ENCODE results near the gene ZNF155.

The ZNF155 gene

GRCh38 chr19:43983912-43984686, at the start of gene ZNF155:
ZNF155 (plus strand) TSS chr19:43984188; CDS start chr19:43988544, 4,356 bp downstream.
- Histone ChIP-seq H3K9me3 (ENCODE audit: insufficient read depth, low read length, severe bottlenecking) (no peaks in the 10 kb centered on the region), H3K4me2 (ENCODE audit: insufficient read depth, low read length) (peak within 1 kb of the TSS; percentile 91), H3K9ac (ENCODE audit: low read depth, low read length) (peak within 1 kb of the TSS; percentile 86), H2AFZ (ENCODE audit: low read depth, low read length) (peak within 1 kb of the TSS; percentile 81), H3K27ac (ENCODE audit: low read length) (peak within 1 kb of the TSS; percentile 82), H3K4me1 (ENCODE audit: insufficient read depth, low read length) (peaks cover 24% of the 10 kb centered on the region), H3K4me3 (ENCODE audit: low read depth in 1 of 2, low read length in 2 of 2) (peak within 1 kb of the TSS; percentile 33 to 73), H3K27me3 (ENCODE audit: insufficient read depth, low read length, poor library complexity) (no peaks in the 10 kb centered on the region), H3K36me3 (ENCODE audit: insufficient read depth, low read length) (peaks cover 8% of the 10 kb centered on the region), H4K20me1 (ENCODE audit: insufficient read depth, low read length) (no peaks in the 10 kb centered on the region), H3K79me2 (ENCODE audit: insufficient read depth, low read length) (peaks cover 43% of the 10 kb centered on the region)
- no peak for TF ChIP-seq CTCF (IDR thresholded peaks at IDR 0.05; ENCODE audit: borderline replicate concordance, extremely low read depth, low read length, poor library complexity, severe bottlenecking)
- TF ChIP-seq EZH2 (IDR thresholded peaks at IDR 0.05; ENCODE audit: borderline replicate concordance, low read depth, low read length, severe bottlenecking), result no peak
- DNase-seq (peak; percentile 88), ATAC-seq (ENCODE audit: insufficient read depth, low read depth) (peak; percentile 96)

- no peaks in the 10 kb centered on the region for H4K20me1 ChIP-seq (ENCODE audit: insufficient read depth, low read length)
- peaks cover 30% of the 10 kb centered on the region for H3K36me3 ChIP-seq (ENCODE audit: insufficient read depth, low read length)
- H3K27ac ChIP-seq (ENCODE audit: low read length), result peak within 1 kb of the TSS; percentile 94
- peaks cover 15% of the 10 kb centered on the region for H3K79me2 ChIP-seq (ENCODE audit: insufficient read depth, low read length)
- H3K4me2 ChIP-seq (ENCODE audit: insufficient read depth, low read length), result peak within 1 kb of the TSS; percentile 77
- ATAC-seq (ENCODE audit: insufficient read depth, low read depth) (peak; percentile 95), DNase-seq (peak; percentile 92)
- peak within 1 kb of the TSS; percentile 94 to 99 for H3K4me3 ChIP-seq (ENCODE audit: low read depth in 1 of 2, low read length in 2 of 2)
- H3K9me3 ChIP-seq (ENCODE audit: insufficient read depth, low read length, severe bottlenecking), result peaks cover 4% of the 10 kb centered on the region
- H3K27me3 ChIP-seq (ENCODE audit: insufficient read depth, low read length, poor library complexity), result no peaks in the 10 kb centered on the region
- H3K4me1 ChIP-seq (ENCODE audit: insufficient read depth, low read length), result peaks cover 30% of the 10 kb centered on the region
- TF ChIP-seq EZH2 (IDR thresholded peaks at IDR 0.05; ENCODE audit: borderline replicate concordance, low read depth, low read length, severe bottlenecking) (no peak), CTCF (IDR thresholded peaks at IDR 0.05; ENCODE audit: borderline replicate concordance, extremely low read depth, low read length, poor library complexity, severe bottlenecking) (no peak)
- peak within 1 kb of the TSS; percentile 95 for H3K9ac ChIP-seq (ENCODE audit: low read depth, low read length)
- peak within 1 kb of the TSS; percentile 100 for H2AFZ ChIP-seq (ENCODE audit: low read depth, low read length)
These were observed 48.8 kb upstream of the ZNF155 start, which contains the start of gene ZNF45 for GRCh38 chr19:43934985-43935708. ZNF45 (minus strand) TSS chr19:43935282; CDS start chr19:43922185, 13,097 bp downstream.

- H3K4me3 ChIP-seq (ENCODE audit: low read depth in 1 of 2, low read length in 2 of 2), result no peak overlapping the region
These were observed 47.8 kb upstream of the ZNF155 start for GRCh38 chr19:43936188-43936587.

More at GRCh38 chr19:43936188-43936587, 47.8 kb upstream of the ZNF155 start:
- ATAC-seq (ENCODE audit: insufficient read depth, low read depth) (no peak), DNase-seq (no peak)
- H3K27ac ChIP-seq (ENCODE audit: low read length), result no peak overlapping the region
- H3K4me1 ChIP-seq (ENCODE audit: insufficient read depth, low read length), result peaks cover 30% of the 10 kb centered on the region
- H3K9me3 ChIP-seq (ENCODE audit: insufficient read depth, low read length, severe bottlenecking), result peaks cover 4% of the 10 kb centered on the region
- H2AFZ ChIP-seq (ENCODE audit: low read depth, low read length), result peak overlapping the region; percentile 100
- TF ChIP-seq EZH2 (IDR thresholded peaks at IDR 0.05; ENCODE audit: borderline replicate concordance, low read depth, low read length, severe bottlenecking), result no peak
- no peak for TF ChIP-seq CTCF (IDR thresholded peaks at IDR 0.05; ENCODE audit: borderline replicate concordance, extremely low read depth, low read length, poor library complexity, severe bottlenecking)
- H3K4me2 ChIP-seq (ENCODE audit: insufficient read depth, low read length), result peak overlapping the region; percentile 77; the same call in 1 of the 2 replicates
- peaks cover 15% of the 10 kb centered on the region for H3K79me2 ChIP-seq (ENCODE audit: insufficient read depth, low read length)
- H3K36me3 ChIP-seq (ENCODE audit: insufficient read depth, low read length), result peaks cover 21% of the 10 kb centered on the region
- H3K27me3 ChIP-seq (ENCODE audit: insufficient read depth, low read length, poor library complexity), result no peaks in the 10 kb centered on the region
- no peaks in the 10 kb centered on the region for H4K20me1 ChIP-seq (ENCODE audit: insufficient read depth, low read length)
- no peak overlapping the region for H3K9ac ChIP-seq (ENCODE audit: low read depth, low read length)

Measured in DND-41 (cell line).